Muscle layer of duodenum (tissue), 2 donors: ENCODE measurements around the gene SYMPK.

Source experiments
- H3K27ac ChIP-seq: one replicate; pipeline ENCODE4 v1.7.0; 2013; ENCODE audit warnings: mild to moderate bottlenecking, low read length
- H3K27me3 ChIP-seq: one replicate; pipeline ENCODE4 v1.7.0; 2013; ENCODE audit warnings: low read depth, mild to moderate bottlenecking, control low read depth, low read length
- H3K36me3 ChIP-seq, 2 donors: one replicate each; pipeline ENCODE4 v1.7.0; 2013; ENCODE audit warnings: low read length in 2 of 2, control low read depth in 1 of 2, mild to moderate bottlenecking in 1 of 2; ENCODE audit not compliant: insufficient read depth in 2 of 2, control insufficient read depth in 1 of 2
- H3K4me1 ChIP-seq, 2 donors: one replicate each; pipeline ENCODE4 v1.7.0; 2013; ENCODE audit warnings: low read length in 2 of 2, mild to moderate bottlenecking in 2 of 2, control low read depth in 1 of 2, moderate library complexity in 1 of 2; ENCODE audit not compliant: insufficient read depth in 2 of 2, control insufficient read depth in 1 of 2
- H3K4me3 ChIP-seq, 2 donors: one replicate each; pipeline ENCODE4 v1.7.0; 2013; ENCODE audit warnings: low read length in 2 of 2, low read depth in 1 of 2, mild to moderate bottlenecking in 1 of 2
- H3K9me3 ChIP-seq, 2 donors: one replicate each; pipeline ENCODE4 v1.7.0; 2013; ENCODE audit warnings: low read length in 2 of 2, control low read depth in 1 of 2, mild to moderate bottlenecking in 1 of 2; ENCODE audit not compliant: control insufficient read depth in 1 of 2
- donor health status: healthy.

The SYMPK gene

GRCh38 chr19:45884682-45885555 lies 22.0 kb upstream of the SYMPK start:
- H3K4me1 ChIP-seq, result peaks cover 3 to 38% of the 10 kb centered on the region in 2 donors
- H3K27ac ChIP-seq, result no peak overlapping the region
- no peaks in the 10 kb centered on the region for H3K36me3 ChIP-seq
- H3K4me3 ChIP-seq, result peak overlapping the region; percentile 42 to 83
- H3K9me3 ChIP-seq, result no peaks in the 10 kb centered on the region
- H3K27me3 ChIP-seq, result no peaks in the 10 kb centered on the region

- peak overlapping the region in 1 of 2 donors; percentile 83 for H3K4me3 ChIP-seq
- H3K27ac ChIP-seq, result no peak overlapping the region
- peaks cover 3 to 38% of the 10 kb centered on the region in 2 donors for H3K4me1 ChIP-seq
Observed at GRCh38 chr19:45883881-45884681, 21.1 kb upstream of the SYMPK start.

GRCh38 chr19:45883586-45883880 lies 20.6 kb upstream of the SYMPK start:
- no peaks in the 10 kb centered on the region for H3K36me3 ChIP-seq
- peak overlapping the region in 1 of 2 donors; percentile 83 for H3K4me3 ChIP-seq
- peaks cover 3 to 38% of the 10 kb centered on the region in 2 donors for H3K4me1 ChIP-seq
- no peak overlapping the region for H3K27ac ChIP-seq
- H3K9me3 ChIP-seq, result no peaks in the 10 kb centered on the region
- H3K27me3 ChIP-seq, result no peaks in the 10 kb centered on the region

More at GRCh38 chr19:45883881-45884681, 21.1 kb upstream of the SYMPK start:
- H3K27me3 ChIP-seq, result no peaks in the 10 kb centered on the region
- no peaks in the 10 kb centered on the region for H3K9me3 ChIP-seq
- no peaks in the 10 kb centered on the region for H3K36me3 ChIP-seq

GRCh38 chr19:45882652-45883585 lies 20.0 kb upstream of the SYMPK start:
- H3K27ac ChIP-seq, result peak overlapping the region; percentile 68
- no peaks in the 10 kb centered on the region for H3K9me3 ChIP-seq
- no peaks in the 10 kb centered on the region for H3K27me3 ChIP-seq
- H3K36me3 ChIP-seq, result no peaks in the 10 kb centered on the region
- peaks cover 3 to 38% of the 10 kb centered on the region in 2 donors for H3K4me1 ChIP-seq
- peak overlapping the region; percentile 10 to 55 for H3K4me3 ChIP-seq

GRCh38 chr19:45881909-45882528 lies 19.1 kb upstream of the SYMPK start:
- Histone ChIP-seq H3K4me3 (peak overlapping the region; percentile 10 to 30), H3K27ac (peak overlapping the region; percentile 68), H3K9me3 (no peaks in the 10 kb centered on the region), H3K4me1 (peaks cover 3 to 43% of the 10 kb centered on the region in 2 donors), H3K36me3 (no peaks in the 10 kb centered on the region), H3K27me3 (no peaks in the 10 kb centered on the region)

GRCh38 chr19:45881082-45881908 lies 18.3 kb upstream of the SYMPK start:
- Histone ChIP-seq H3K4me1 (peaks cover 3 to 48% of the 10 kb centered on the region in 2 donors), H3K27me3 (no peaks in the 10 kb centered on the region), H3K9me3 (no peaks in the 10 kb centered on the region), H3K36me3 (no peaks in the 10 kb centered on the region), H3K4me3 (no peak overlapping the region), H3K27ac (peak overlapping the region; percentile 68)

GRCh38 chr19:45879971-45880370 lies 17.0 kb upstream of the SYMPK start:
- Histone ChIP-seq H3K4me3 (no peak overlapping the region), H3K27ac (no peak overlapping the region), H3K4me1 (peaks cover 3 to 42% of the 10 kb centered on the region in 2 donors), H3K36me3 (no peaks in the 10 kb centered on the region), H3K27me3 (no peaks in the 10 kb centered on the region), H3K9me3 (no peaks in the 10 kb centered on the region)

GRCh38 chr19:45879055-45879454 lies 16.1 kb upstream of the SYMPK start:
- Histone ChIP-seq H3K4me1 (peaks cover 3 to 32% of the 10 kb centered on the region in 2 donors), H3K36me3 (no peaks in the 10 kb centered on the region), H3K27ac (no peak overlapping the region), H3K4me3 (no peak overlapping the region), H3K9me3 (no peaks in the 10 kb centered on the region), H3K27me3 (no peaks in the 10 kb centered on the region)

- Histone ChIP-seq H3K4me1 (peaks cover 0 to 25% of the 10 kb centered on the region in 2 donors), H3K36me3 (no peaks in the 10 kb centered on the region), H3K27me3 (no peaks in the 10 kb centered on the region), H3K9me3 (no peaks in the 10 kb centered on the region), H3K4me3 (no peak overlapping the region), H3K27ac (no peak overlapping the region)
Observed at GRCh38 chr19:45878043-45878794, 15.3 kb upstream of the SYMPK start.
